Upper lobe of left lung (tissue), 4 donors: ENCODE data around the gene MANSC4.

Experiments
- CTCF ChIP-seq, 6 experiments: fragments of 450-650 bp in 4 of 6; fragments of 200-600 bp in 2 of 6; sonication (generic) in 2 of 6; IDR thresholded peaks; one replicate each; pipeline ENCODE4 v1.5.1; 2016 to 2019; ENCODE audit warnings: antibody characterized with exemption in 6 of 6
- EP300 ChIP-seq, 4 donors: sonication (generic); formaldehyde crosslinking; IDR thresholded peaks; one replicate each; pipeline ENCODE4 v1.5.1; 2017; ENCODE audit warnings: antibody characterized with exemption in 4 of 4, control low read depth in 2 of 4
- POLR2A ChIP-seq, 4 donors: fragments of 450-650 bp; IDR thresholded peaks; one replicate each; pipeline ENCODE4 v1.5.1; 2016 to 2017; ENCODE audit warnings: antibody characterized with exemption in 4 of 4, mild to moderate bottlenecking in 2 of 4

GRCh38 chr12:27796128-27796527, 16.1 kb upstream of the MANSC4 start:
- TF ChIP-seq CTCF (IDR thresholded peaks at IDR 0.05) (no peak), EP300 (IDR thresholded peaks at IDR 0.05) (no peak), POLR2A (IDR thresholded peaks at IDR 0.05) (no peak)
